ENCODE data around the gene RAB3C. TPM values are rescaled to one million over a fixed set of nuclear protein-coding genes. Genes with fewer than 3 reads are reported as not detected.

Gene RAB3C
- polyA plus RNA-seq, 1 donor (not counting 4 experiments of a cell fraction or from before 2014, with no cell fraction given): not detected

- no peak overlapping the region for H3K4me3 ChIP-seq (ENCODE audit: control insufficient read depth in 2 of 3, extremely low read depth in 1 of 3, insufficient read depth in 2 of 3, low read depth in 1 of 3, low read length in 3 of 3)
- TF ChIP-seq EZH2 (IDR thresholded peaks at IDR 0.05; ENCODE audit: low read length): no peak
- TF ChIP-seq CTCF (optimal IDR thresholded peaks at IDR 0.05 in 1 of 3, IDR thresholded peaks at IDR 0.05 in 1 of 3, conservative IDR thresholded peaks at IDR 0.05 in 1 of 3; ENCODE audit: extremely low read depth in 1 of 3, insufficient read depth in 2 of 3, low read length in 3 of 3): no peak
- no peaks in the 10 kb centered on the region for H3K9me3 ChIP-seq (ENCODE audit: control insufficient read depth, low read depth, low read length)
- no peak for DNase-seq (ENCODE audit: low read depth, low spot score)
- no peaks in the 10 kb centered on the region for H3K36me3 ChIP-seq (ENCODE audit: control insufficient read depth in 2 of 2, extremely low read depth in 1 of 2, insufficient read depth in 2 of 2, low read length in 2 of 2)
- no peak overlapping the region for H3K9ac ChIP-seq (ENCODE audit: control insufficient read depth, extremely low read depth, insufficient read depth, low read length)
- H3K4me1 ChIP-seq (ENCODE audit: control insufficient read depth, extremely low read depth, insufficient read depth, low read length): no peaks in the 10 kb centered on the region
- H3K27ac ChIP-seq (ENCODE audit: control insufficient read depth, insufficient read depth, low read length): no peak overlapping the region
- no peaks in the 10 kb centered on the region for H4K20me1 ChIP-seq (ENCODE audit: control insufficient read depth, extremely low read depth, insufficient read depth, low read length)
- no peaks in the 10 kb centered on the region for H3K79me2 ChIP-seq (ENCODE audit: control insufficient read depth, insufficient read depth, low read length)
- FAIRE-seq: no peak
- peaks cover 7% of the 10 kb centered on the region for H3K27me3 ChIP-seq (ENCODE audit: control insufficient read depth, extremely low read depth, insufficient read depth, low read length)
- H2AFZ ChIP-seq (ENCODE audit: control insufficient read depth, low read length): no peak overlapping the region
- H3K4me2 ChIP-seq (ENCODE audit: control insufficient read depth, extremely low read depth, insufficient read depth, low read depth, low read length): no peak overlapping the region
- dilution Hi-C loops (cut with MboI; ENCODE audit: extremely low pct_ligation_motif_present, low sequenced_read_pairs): no loop called here
- no peaks in the 10 kb centered on the region for H3K9me1 ChIP-seq (ENCODE audit: control insufficient read depth, extremely low read depth, insufficient read depth, low read length)
These were observed 273.2 kb downstream of the RAB3C start for GRCh38 chr5:58855851-58856739.

- Histone ChIP-seq H3K79me2 (ENCODE audit: control insufficient read depth, insufficient read depth, low read length) (no peaks in the 10 kb centered on the region), H3K36me3 (ENCODE audit: control insufficient read depth in 2 of 2, extremely low read depth in 1 of 2, insufficient read depth in 2 of 2, low read length in 2 of 2) (no peaks in the 10 kb centered on the region), H3K4me3 (ENCODE audit: control insufficient read depth in 2 of 3, extremely low read depth in 1 of 3, insufficient read depth in 2 of 3, low read depth in 1 of 3, low read length in 3 of 3) (no peak overlapping the region), H3K9me3 (ENCODE audit: control insufficient read depth, low read depth, low read length) (no peaks in the 10 kb centered on the region), H3K9ac (ENCODE audit: control insufficient read depth, extremely low read depth, insufficient read depth, low read length) (no peak overlapping the region), H3K4me2 (ENCODE audit: control insufficient read depth, extremely low read depth, insufficient read depth, low read depth, low read length) (no peak overlapping the region), H3K27me3 (ENCODE audit: control insufficient read depth, extremely low read depth, insufficient read depth, low read length) (peaks cover 5% of the 10 kb centered on the region), H3K9me1 (ENCODE audit: control insufficient read depth, extremely low read depth, insufficient read depth, low read length) (no peaks in the 10 kb centered on the region), H2AFZ (ENCODE audit: control insufficient read depth, low read length) (no peak overlapping the region), H3K27ac (ENCODE audit: control insufficient read depth, insufficient read depth, low read length) (no peak overlapping the region), H4K20me1 (ENCODE audit: control insufficient read depth, extremely low read depth, insufficient read depth, low read length) (no peaks in the 10 kb centered on the region), H3K4me1 (ENCODE audit: control insufficient read depth, extremely low read depth, insufficient read depth, low read length) (no peaks in the 10 kb centered on the region)
- FAIRE-seq (no peak), DNase-seq (ENCODE audit: low read depth, low spot score) (no peak)
- dilution Hi-C loops (cut with MboI; ENCODE audit: extremely low pct_ligation_motif_present, low sequenced_read_pairs): no loop called here
- TF ChIP-seq EZH2 (IDR thresholded peaks at IDR 0.05; ENCODE audit: low read length) (no peak), CTCF (optimal IDR thresholded peaks at IDR 0.05 in 1 of 3, IDR thresholded peaks at IDR 0.05 in 1 of 3, conservative IDR thresholded peaks at IDR 0.05 in 1 of 3; ENCODE audit: extremely low read depth in 1 of 3, insufficient read depth in 2 of 3, low read length in 3 of 3) (no peak)
These were observed 274.7 kb downstream of the RAB3C start for GRCh38 chr5:58857609-58858008.
